Right atrium auricular region (tissue), 2 donors: ENCODE data around the gene SRD5A3. TPM values are rescaled to one million over a fixed set of nuclear protein-coding genes. Genes with fewer than 3 reads are reported as not detected.
"Not testable (repeated sequence)": the region's sequence is repeated elsewhere in the genome, so short reads cannot be mapped to it uniquely, and the experiment has no call there.

ENCODE experiments used
- DNase-seq: peaks from one replicate; pipeline ENCODE4 v3.0.0-alpha.2; 2019; ENCODE audit warnings: low spot score
- H3K27ac ChIP-seq, 2 donors: fragments of 200-600 bp; sonication (generic); 1 replicate in 1 of 2; 2 replicates in 1 of 2; pipeline ENCODE4 v1.5.1; 2016 to 2019
- H3K27me3 ChIP-seq, 2 donors: fragments of 200-600 bp; sonication (generic); one replicate each; pipeline versions ENCODE4 v1.5.1 to v1.6.0; 2017 to 2019
- H3K36me3 ChIP-seq: fragments of 200-600 bp; sonication (generic); one replicate; pipeline ENCODE4 v1.5.1; 2016
- H3K4me1 ChIP-seq, 2 donors: fragments of 200-600 bp; sonication (generic); one replicate each; pipeline versions ENCODE4 v1.5.1 to v1.6.0; 2017 to 2019
- H3K4me3 ChIP-seq, 2 donors: fragments of 200-600 bp; sonication (generic); 1 replicate in 1 of 2; 2 replicates in 1 of 2; pipeline ENCODE4 v1.5.1; 2017 to 2019; ENCODE audit warnings: mild to moderate bottlenecking in 1 of 2, moderate library complexity in 1 of 2
- H3K9me3 ChIP-seq, 2 donors: fragments of 200-600 bp; sonication (generic); one replicate each; pipeline ENCODE4 v1.5.1; 2019
- total RNA-seq, 2 donors: library from RNA; depleted of rRNA; stranded (reverse); fragments of >200 nt; gene quantifications; one replicate each; pipeline ENCODE4 v1.1.0, GENCODE V29; 2016
- TF ChIP-seq, protein P1 (sequence below), 2 donors: fragments of 200-600 bp; sonication (generic); IDR thresholded peaks; one replicate each; pipeline ENCODE4 v1.5.1; 2019; ENCODE audit warnings: antibody characterized with exemption in 2 of 2

Gene SRD5A3
- total RNA-seq, 2 donors from 2014 or later, result 6.0 to 8.3 TPM

DNA sequence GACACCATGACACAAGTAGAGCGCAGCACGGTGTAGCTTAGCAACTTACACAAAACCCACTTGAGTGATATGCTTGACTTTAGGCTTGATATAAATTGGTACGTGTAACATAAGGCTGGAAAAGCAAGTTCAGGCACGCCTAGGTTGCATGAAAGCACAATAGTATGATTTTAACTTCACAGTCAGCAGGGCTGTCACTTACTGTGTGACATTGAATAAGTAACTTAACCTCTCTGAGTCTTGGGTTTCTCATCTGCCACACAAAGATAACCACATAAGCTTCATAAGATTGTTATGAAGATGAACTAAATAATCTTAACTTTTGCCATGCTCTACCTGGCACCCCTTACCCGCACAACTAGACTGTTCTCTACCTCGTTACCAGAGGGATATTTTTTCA is 9.5 kb downstream of the SRD5A3 start:
- Histone ChIP-seq H3K9me3 (no peaks in the 10 kb centered on the region), H3K27me3 (no peaks in the 10 kb centered on the region), H3K4me3 (no peak overlapping the region), H3K4me1 (peaks cover 0 to 27% of the 10 kb centered on the region in 2 donors), H3K27ac (no peak overlapping the region), H3K36me3 (no peaks in the 10 kb centered on the region)
- TF ChIP-seq, protein P1, sequence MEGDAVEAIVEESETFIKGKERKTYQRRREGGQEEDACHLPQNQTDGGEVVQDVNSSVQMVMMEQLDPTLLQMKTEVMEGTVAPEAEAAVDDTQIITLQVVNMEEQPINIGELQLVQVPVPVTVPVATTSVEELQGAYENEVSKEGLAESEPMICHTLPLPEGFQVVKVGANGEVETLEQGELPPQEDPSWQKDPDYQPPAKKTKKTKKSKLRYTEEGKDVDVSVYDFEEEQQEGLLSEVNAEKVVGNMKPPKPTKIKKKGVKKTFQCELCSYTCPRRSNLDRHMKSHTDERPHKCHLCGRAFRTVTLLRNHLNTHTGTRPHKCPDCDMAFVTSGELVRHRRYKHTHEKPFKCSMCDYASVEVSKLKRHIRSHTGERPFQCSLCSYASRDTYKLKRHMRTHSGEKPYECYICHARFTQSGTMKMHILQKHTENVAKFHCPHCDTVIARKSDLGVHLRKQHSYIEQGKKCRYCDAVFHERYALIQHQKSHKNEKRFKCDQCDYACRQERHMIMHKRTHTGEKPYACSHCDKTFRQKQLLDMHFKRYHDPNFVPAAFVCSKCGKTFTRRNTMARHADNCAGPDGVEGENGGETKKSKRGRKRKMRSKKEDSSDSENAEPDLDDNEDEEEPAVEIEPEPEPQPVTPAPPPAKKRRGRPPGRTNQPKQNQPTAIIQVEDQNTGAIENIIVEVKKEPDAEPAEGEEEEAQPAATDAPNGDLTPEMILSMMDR (IDR thresholded peaks at IDR 0.05), result no peak
- DNase-seq, result no peak

DNA sequence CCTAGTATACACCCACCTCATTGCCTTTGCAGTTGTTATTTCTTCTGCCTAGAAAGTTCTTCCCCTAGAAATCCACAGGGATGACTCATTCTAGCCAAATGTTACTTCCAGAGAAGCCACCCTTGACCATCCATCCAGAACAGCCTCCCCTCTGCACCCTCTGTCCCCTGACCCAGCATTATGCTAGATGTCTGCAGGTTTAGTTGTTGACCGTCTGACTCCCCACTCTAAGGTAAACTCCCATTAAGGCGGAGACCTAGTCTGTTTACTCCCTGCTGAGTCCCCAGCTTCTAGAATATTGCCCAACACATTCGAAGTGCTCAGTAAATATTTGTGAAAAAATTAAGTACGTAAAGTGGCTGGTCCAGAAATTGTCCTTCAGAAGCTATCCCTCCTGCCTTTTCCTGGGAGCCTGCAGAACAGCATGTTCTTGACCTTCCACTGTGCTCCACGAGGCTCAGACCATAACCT is 11.0 kb downstream of the SRD5A3 start:
- Histone ChIP-seq H3K36me3 (no peaks in the 10 kb centered on the region), H3K4me1 (peaks cover 0 to 27% of the 10 kb centered on the region in 2 donors), H3K4me3 (no peak overlapping the region), H3K27ac (no peak overlapping the region), H3K9me3 (no peaks in the 10 kb centered on the region), H3K27me3 (no peaks in the 10 kb centered on the region)
- DNase-seq, result no peak
- TF ChIP-seq, protein P1 (IDR thresholded peaks at IDR 0.05), result no peak

DNA sequence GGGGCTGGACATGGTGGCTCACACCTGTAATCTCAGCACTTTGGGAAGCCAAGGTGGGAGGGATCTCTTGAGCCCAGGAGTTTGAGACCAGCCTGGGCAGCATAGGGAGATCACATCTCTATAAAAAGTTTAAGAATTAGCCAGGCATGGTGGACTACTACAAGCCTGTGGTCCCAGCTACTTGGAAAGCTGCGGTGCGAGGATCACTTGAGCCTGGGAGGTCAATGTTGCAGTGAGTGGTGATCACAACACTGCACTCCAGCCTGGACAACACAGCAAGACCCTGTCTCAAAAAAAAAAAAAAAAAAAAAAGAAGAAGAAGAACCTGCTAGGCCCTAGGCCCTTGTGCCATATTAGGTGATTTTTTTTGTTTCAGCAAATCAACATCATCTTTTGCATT is 12.2 kb downstream of the SRD5A3 start:
- TF ChIP-seq, protein P1 (IDR thresholded peaks at IDR 0.05), result no peak
- Histone ChIP-seq H3K9me3 (no peaks in the 10 kb centered on the region), H3K4me3 (no peak overlapping the region), H3K4me1 (peaks cover 0 to 27% of the 10 kb centered on the region in 2 donors), H3K36me3 (no peaks in the 10 kb centered on the region), H3K27ac (peak overlapping the region in 1 of 2 donors; percentile 71), H3K27me3 (no peaks in the 10 kb centered on the region)
- no peak for DNase-seq

DNA sequence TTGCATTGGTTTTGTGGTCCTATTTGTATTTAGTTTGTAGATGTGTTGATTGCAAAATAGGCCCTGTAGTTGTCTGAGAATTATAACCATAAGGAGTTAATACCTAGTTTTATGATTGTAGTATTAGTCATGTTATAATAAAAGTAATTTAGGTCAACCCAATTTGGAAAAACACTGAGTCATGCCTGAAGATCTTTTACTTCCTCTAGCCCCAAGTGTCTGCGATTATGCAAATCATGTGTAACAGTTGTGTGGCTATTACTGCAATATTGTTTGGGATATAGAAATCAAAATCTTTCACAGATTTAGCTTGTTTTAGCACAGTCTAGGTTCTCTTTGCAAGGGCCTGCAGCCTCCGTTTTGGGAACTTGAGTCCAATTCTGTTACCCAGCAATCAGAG is 12.6 kb downstream of the SRD5A3 start:
- H3K4me1 ChIP-seq, result peaks cover 0 to 27% of the 10 kb centered on the region in 2 donors
- TF ChIP-seq, protein P1 (IDR thresholded peaks at IDR 0.05), result no peak
- no peaks in the 10 kb centered on the region for H3K36me3 ChIP-seq
- H3K27ac ChIP-seq, result peak overlapping the region; percentile 67 to 71
- no peaks in the 10 kb centered on the region for H3K9me3 ChIP-seq
- no peak for DNase-seq
- H3K4me3 ChIP-seq, result no peak overlapping the region
- no peaks in the 10 kb centered on the region for H3K27me3 ChIP-seq

DNA sequence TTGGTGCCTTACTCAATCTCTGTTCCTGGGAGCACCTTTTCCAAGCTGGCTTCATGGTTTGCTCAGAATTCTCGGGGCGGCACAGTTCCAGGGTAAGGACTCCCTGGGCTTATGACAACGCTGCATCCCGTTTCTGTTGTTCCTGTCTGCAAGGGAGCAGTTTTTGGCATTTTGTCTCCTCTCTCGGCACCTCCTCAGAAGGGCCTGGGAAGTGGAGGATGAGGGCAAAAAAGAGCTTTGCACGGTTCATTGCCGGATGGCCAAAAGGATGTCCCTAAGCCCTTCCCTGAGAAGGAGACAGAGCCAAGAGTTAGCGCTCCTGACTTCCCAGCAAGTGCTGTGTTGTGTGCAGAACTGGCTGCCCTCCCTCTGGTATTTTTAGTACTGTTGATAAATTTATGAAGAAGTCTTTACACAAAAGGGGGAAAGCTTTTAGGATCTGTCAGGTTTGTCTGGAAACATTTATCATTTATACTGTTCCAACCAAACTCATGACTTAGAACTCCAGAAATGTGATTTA is 13.4 kb downstream of the SRD5A3 start:
- TF ChIP-seq, protein P1 (IDR thresholded peaks at IDR 0.05), result no peak
- no peak overlapping the region for H3K4me3 ChIP-seq
- H3K27me3 ChIP-seq, result no peaks in the 10 kb centered on the region
- H3K27ac ChIP-seq, result peak overlapping the region; percentile 67 to 71
- no peak for DNase-seq
- no peaks in the 10 kb centered on the region for H3K36me3 ChIP-seq
- H3K4me1 ChIP-seq, result peaks cover 0 to 27% of the 10 kb centered on the region in 2 donors
- H3K9me3 ChIP-seq, result no peaks in the 10 kb centered on the region

DNA sequence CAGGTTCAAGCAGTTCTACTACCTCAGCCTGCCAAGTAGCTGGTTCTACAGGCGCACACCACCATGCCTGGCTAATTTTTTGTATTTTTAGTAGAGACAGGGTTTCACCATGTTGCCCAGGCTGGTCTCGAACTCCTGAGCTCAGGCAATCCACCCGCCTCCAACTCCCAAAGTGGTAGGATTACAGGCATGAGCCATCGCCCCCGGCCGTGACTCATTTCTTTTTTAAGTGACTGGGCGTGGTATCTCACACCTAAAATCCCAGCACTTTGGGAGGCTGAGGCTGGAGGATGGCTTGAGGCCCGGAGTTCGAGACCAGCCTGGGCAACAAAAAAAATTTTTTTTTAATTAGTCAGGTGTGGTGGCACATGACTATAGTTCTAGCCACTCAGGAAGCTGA is 16.9 kb downstream of the SRD5A3 start:
- not testable (repeated sequence) for H3K27ac ChIP-seq, H3K9me3 ChIP-seq, H3K36me3 ChIP-seq, DNase-seq, H3K4me3 ChIP-seq, H3K27me3 ChIP-seq
- peaks cover 0 to 21% of the 10 kb centered on the region in 2 donors for H3K4me1 ChIP-seq
